Fibroblast of skin of left quadriceps (primary cell): Measurements from ENCODE around the gene TMPRSS4.

Source experiments
- DNase-seq, 2 experiments: peaks; one replicate each; pipeline ENCODE4 v3.0.0-alpha.2; 2013; ENCODE audit warnings: low read depth in 2 of 2

TMPRSS4 gene

GRCh38 chr11:118105657-118106305, 28.9 kb downstream of the TMPRSS4 start:
- DNase-seq, result no peak

GRCh38 chr11:118106789-118107335, 30.0 kb downstream of the TMPRSS4 start:
- no peak for DNase-seq

GRCh38 chr11:118108513-118108912, 31.6 kb downstream of the TMPRSS4 start:
- no peak for DNase-seq

GRCh38 chr11:118109231-118109630, 32.4 kb downstream of the TMPRSS4 start:
- DNase-seq, result no peak

GRCh38 chr11:118111019-118111743, 34.3 kb downstream of the TMPRSS4 start:
- DNase-seq, result no peak

- no peak for DNase-seq
These were observed 34.8 kb downstream of the TMPRSS4 start for GRCh38 chr11:118111744-118112035.

GRCh38 chr11:118112711-118113430, 36.0 kb downstream of the TMPRSS4 start:
- no peak for DNase-seq

GRCh38 chr11:118114266-118114665, 37.4 kb downstream of the TMPRSS4 start:
- no peak for DNase-seq

- no peak for DNase-seq
These were observed 38.2 kb downstream of the TMPRSS4 start for GRCh38 chr11:118115048-118115447.

- no peak for DNase-seq
These were observed 41.1 kb downstream of the TMPRSS4 start for GRCh38 chr11:118117790-118118601.

GRCh38 chr11:118120793-118121192, 43.9 kb downstream of the TMPRSS4 start:
- no peak for DNase-seq

- DNase-seq, result no peak
These were observed 48.2 kb downstream of the TMPRSS4 start for GRCh38 chr11:118124929-118125535.

GRCh38 chr11:118126082-118126838, 49.4 kb downstream of the TMPRSS4 start:
- DNase-seq, result no peak

GRCh38 chr11:118128310-118128709, 51.4 kb downstream of the TMPRSS4 start:
- DNase-seq, result no peak

GRCh38 chr11:118128721-118129470, 52.0 kb downstream of the TMPRSS4 start:
- no peak for DNase-seq

- DNase-seq, result no peak
These were observed 52.7 kb downstream of the TMPRSS4 start for GRCh38 chr11:118129471-118130172.

- no peak for DNase-seq
These were observed 55.7 kb downstream of the TMPRSS4 start for GRCh38 chr11:118132385-118133151.

GRCh38 chr11:118133816-118134215, 56.9 kb downstream of the TMPRSS4 start:
- no peak for DNase-seq
